Hepatocyte (in vitro differentiated cells): ENCODE data around the gene KRTAP5-1.

Experiments
- CTCF ChIP-seq: fragments of 200-600 bp; sonication (generic); IDR thresholded peaks from 2 replicates; pipeline ENCODE4 v1.5.1; 2016; ENCODE audit warnings: antibody characterized with exemption, mild to moderate bottlenecking; ENCODE audit not compliant: poor library complexity
- EZH2 ChIP-seq: fragments of 200-600 bp; sonication (generic); IDR thresholded peaks from 2 replicates; pipeline ENCODE4 v1.6.1; 2016; ENCODE audit warnings: antibody characterized with exemption, mild to moderate bottlenecking, borderline replicate concordance

GRCh38 chr11:1604711-1605110 lies 19.6 kb upstream of the KRTAP5-1 start:
- TF ChIP-seq CTCF (no peak), EZH2 (no peak)
